ENCODE measurements around the gene CHST14. TPM values are rescaled to one million over a fixed set of nuclear protein-coding genes. Genes with fewer than 3 reads are reported as not detected.
A peak's percentile ranks its signal among the peaks of the same experiment; 100 is the strongest.

The CHST14 gene
- total RNA-seq, 1 donor from 2014 or later: 6.8 TPM

DNA sequence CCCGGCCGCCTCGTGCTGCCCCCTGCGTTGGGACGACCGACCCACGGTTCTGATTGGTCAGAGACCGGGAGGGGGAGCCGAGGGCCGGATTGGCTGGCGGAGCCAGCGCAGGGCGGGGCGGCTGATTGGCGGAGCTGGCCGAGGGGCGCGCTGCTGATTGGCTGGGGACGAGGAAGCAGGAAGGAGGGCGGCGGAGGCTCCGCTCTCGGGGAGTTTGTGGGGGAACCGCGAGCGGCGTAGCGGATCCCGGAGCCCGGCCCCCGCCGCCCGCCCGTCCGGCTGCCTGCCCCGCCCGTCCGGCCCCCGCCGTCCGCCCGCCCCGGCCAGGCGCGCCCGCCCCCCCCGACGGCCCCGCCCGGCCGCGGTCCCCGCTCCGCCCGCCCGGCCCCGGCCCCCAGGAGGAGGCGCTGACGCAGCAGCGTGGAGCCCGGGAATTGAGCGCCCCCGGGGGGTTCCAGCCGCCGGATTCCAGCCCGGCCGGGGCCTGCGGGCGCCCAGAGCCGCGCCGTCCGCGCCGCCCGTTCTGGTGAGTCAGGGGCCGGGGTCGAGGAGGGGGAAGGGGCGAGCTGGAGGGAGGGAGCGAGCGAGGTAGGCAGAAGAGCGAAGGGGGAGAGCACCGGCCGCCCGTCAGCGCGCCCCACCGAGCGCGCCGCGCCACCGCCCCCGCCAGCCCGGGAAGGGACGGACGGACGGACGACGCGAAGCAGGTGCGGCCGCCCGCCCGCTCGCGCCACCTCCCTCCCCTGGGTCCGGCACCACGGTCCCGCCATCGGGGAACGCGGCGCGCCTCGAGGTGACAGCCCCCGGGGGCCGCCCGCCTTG is 29.8 kb upstream of the CHST14 start, which contains the start of gene BAHD1:
Gene BAHD1, plus strand, starts transcription at position 211 of the 822 bp plus-strand sequence. CDS start 17,512 bp downstream, outside the sequence.
- H3K4me3 ChIP-seq (ENCODE audit: low read length in 3 of 3): peak within 1 kb of the TSS; percentile 71 to 75 (median 73)
- H3K36me3 ChIP-seq (ENCODE audit: control insufficient read depth in 3 of 3, insufficient read depth in 3 of 3, low read length in 3 of 3): no peaks in the 10 kb centered on the region
- H3K9ac ChIP-seq (ENCODE audit: low read depth in 1 of 3, low read length in 3 of 3): peak within 1 kb of the TSS; percentile 57 to 79 (median 71)
- peaks cover 15 to 42% (median 29%) of the 10 kb centered on the region in 3 donors for H3K4me1 ChIP-seq (ENCODE audit: control insufficient read depth in 3 of 3, insufficient read depth in 3 of 3, low read length in 3 of 3)
- no peak within 1 kb of the TSS for H3K27ac ChIP-seq (ENCODE audit: low read depth, low read length)
- H3K9me3 ChIP-seq (ENCODE audit: control insufficient read depth in 3 of 3, low read length in 3 of 3): no peaks in the 10 kb centered on the region
- peaks cover 26 to 29% (median 28%) of the 10 kb centered on the region in 3 donors for H3K27me3 ChIP-seq (ENCODE audit: control insufficient read depth in 3 of 3, insufficient read depth in 3 of 3, low read length in 3 of 3)

DNA sequence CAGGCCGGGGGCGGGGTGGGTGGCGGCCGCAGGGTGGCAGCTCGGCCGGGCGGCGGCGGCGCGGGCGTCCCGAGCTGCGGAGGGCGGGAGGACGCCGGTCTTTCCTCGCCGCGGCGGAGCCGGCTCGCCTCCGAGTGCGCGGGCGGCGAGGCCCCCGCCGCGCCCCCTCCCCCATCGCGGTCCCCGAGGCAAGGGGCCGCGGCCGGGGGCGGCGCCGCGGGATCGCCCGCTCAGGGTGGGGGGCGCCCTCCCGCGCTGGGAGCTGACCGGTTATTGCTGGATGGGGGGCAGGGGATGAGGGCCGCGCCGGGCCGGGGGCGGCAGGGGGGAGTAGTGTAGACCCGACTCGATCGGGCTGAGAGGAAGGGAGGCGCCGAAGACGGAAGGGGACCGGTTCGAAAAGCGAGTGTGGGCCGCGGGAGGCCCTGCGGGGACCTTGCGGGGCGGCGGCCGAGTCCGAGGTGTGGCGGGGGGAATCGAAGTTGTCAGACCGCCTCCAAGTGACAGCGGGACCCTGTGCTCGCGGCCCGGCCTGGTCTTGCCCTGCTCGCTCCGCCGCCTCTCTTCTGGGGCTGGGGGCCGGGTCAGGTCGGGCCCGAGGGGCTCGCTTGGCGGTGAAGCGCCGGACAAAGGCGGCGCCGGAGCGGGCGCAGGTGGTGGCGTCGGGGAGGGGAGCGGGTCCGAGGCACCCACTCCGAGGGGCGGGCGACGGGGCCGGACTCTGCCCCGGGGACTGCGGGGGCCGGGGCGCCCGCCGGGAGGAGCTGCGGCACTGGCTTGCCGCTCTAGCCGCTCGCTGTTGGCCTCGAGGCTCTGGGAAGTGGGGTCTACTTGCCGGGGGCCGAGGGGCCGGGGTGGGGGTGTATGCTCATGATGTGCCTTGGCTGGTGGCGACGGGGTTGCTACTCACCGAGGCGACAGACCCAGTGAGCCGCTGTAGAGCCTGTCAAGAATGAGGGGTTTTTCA is 28.9 kb upstream of the CHST14 start:
- H3K4me3 ChIP-seq (ENCODE audit: low read length in 3 of 3): peak overlapping the region; percentile 43 to 71 (median 70)
- peaks cover 8 to 36% (median 20%) of the 10 kb centered on the region in 3 donors for H3K4me1 ChIP-seq (ENCODE audit: control insufficient read depth in 3 of 3, insufficient read depth in 3 of 3, low read length in 3 of 3)
- no peaks in the 10 kb centered on the region for H3K36me3 ChIP-seq (ENCODE audit: control insufficient read depth in 3 of 3, insufficient read depth in 3 of 3, low read length in 3 of 3)

DNA sequence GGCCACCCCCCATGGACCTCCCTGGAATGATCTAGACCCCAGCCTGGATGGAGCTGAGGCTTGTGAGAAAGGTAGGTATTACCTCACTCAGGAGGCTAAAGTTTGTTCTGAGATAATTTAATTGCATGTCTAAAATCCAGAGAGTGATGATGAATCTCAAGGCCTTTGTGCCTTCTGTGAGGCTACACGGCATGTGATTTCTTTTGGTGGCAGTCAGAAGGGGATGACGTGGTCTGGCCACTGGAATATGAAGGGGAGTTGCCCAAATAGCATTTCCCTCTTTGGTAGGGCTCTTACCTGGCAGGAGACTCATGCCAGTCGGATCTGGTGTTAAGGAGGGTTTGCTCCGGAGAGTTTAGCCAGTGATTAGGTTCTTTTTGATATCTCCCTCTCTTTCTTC is 27.5 kb upstream of the CHST14 start:
- Histone ChIP-seq H3K27ac (ENCODE audit: low read depth, low read length) (no peak overlapping the region), H3K27me3 (ENCODE audit: control insufficient read depth in 3 of 3, insufficient read depth in 3 of 3, low read length in 3 of 3) (peaks cover 4 to 7% (median 6%) of the 10 kb centered on the region in 3 donors), H3K36me3 (ENCODE audit: control insufficient read depth in 3 of 3, insufficient read depth in 3 of 3, low read length in 3 of 3) (no peaks in the 10 kb centered on the region), H3K4me3 (ENCODE audit: low read length in 3 of 3) (no peak overlapping the region), H3K9ac (ENCODE audit: low read depth in 1 of 3, low read length in 3 of 3) (peak overlapping the region in 2 of 3 donors; percentile 16 to 32), H3K9me3 (ENCODE audit: control insufficient read depth in 3 of 3, low read length in 3 of 3) (no peaks in the 10 kb centered on the region), H3K4me1 (ENCODE audit: control insufficient read depth in 3 of 3, insufficient read depth in 3 of 3, low read length in 3 of 3) (peaks cover 4 to 34% (median 18%) of the 10 kb centered on the region in 3 donors)

More for the DNA sequence above, 28.9 kb upstream of the CHST14 start:
- Histone ChIP-seq H3K9ac (ENCODE audit: low read depth in 1 of 3, low read length in 3 of 3) (peak overlapping the region; percentile 57 to 79 (median 71)), H3K9me3 (ENCODE audit: control insufficient read depth in 3 of 3, low read length in 3 of 3) (no peaks in the 10 kb centered on the region), H3K27ac (ENCODE audit: low read depth, low read length) (no peak overlapping the region), H3K27me3 (ENCODE audit: control insufficient read depth in 3 of 3, insufficient read depth in 3 of 3, low read length in 3 of 3) (peaks cover 17 to 20% (median 20%) of the 10 kb centered on the region in 3 donors)

DNA sequence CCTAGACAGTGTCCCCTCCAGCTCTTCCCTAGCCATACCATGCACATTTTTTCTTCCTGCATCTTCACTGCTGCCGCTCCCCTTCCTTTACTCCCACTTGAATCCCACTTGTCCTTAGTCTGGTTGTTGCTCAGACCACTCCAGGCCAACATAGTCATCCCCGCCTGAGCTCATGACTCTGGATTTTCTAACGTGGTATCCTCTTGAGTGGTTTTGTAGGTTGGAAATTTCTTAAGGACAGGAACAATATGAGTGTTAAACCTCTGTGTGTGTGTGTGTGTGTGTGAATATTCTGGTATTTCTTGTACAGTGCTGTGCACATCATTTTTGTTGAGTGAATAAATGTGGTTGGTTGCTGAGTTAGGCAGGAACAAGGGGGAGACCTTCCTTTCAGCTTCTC is 26.9 kb upstream of the CHST14 start:
- Histone ChIP-seq H3K27me3 (ENCODE audit: control insufficient read depth in 3 of 3, insufficient read depth in 3 of 3, low read length in 3 of 3) (peaks cover 0 to 2% (median 2%) of the 10 kb centered on the region in 3 donors), H3K27ac (ENCODE audit: low read depth, low read length) (no peak overlapping the region), H3K9ac (ENCODE audit: low read depth in 1 of 3, low read length in 3 of 3) (no peak overlapping the region), H3K36me3 (ENCODE audit: control insufficient read depth in 3 of 3, insufficient read depth in 3 of 3, low read length in 3 of 3) (no peaks in the 10 kb centered on the region), H3K4me3 (ENCODE audit: low read length in 3 of 3) (no peak overlapping the region), H3K4me1 (ENCODE audit: control insufficient read depth in 3 of 3, insufficient read depth in 3 of 3, low read length in 3 of 3) (peaks cover 4 to 34% (median 18%) of the 10 kb centered on the region in 3 donors), H3K9me3 (ENCODE audit: control insufficient read depth in 3 of 3, low read length in 3 of 3) (no peaks in the 10 kb centered on the region)

DNA sequence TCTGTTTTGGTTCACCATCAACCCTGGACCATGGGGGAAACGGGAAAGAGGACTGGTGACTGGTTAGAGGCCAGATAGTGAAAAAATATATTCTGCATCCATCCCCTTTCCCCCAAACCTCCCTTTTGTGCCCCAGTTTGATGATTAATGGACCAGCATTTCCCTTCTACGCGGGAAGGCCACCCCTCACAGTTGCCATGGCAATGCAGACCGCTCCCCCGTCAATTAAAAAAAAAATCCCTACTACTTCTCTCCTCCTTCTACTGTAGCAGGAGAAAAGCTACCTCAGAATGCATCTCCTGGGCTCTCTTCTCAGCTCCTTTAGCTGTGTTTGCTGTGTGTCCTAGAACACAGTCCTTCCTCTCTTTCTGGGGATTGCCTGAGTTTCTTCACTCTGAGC is 26.0 kb upstream of the CHST14 start:
- Histone ChIP-seq H3K27me3 (ENCODE audit: control insufficient read depth in 3 of 3, insufficient read depth in 3 of 3, low read length in 3 of 3) (no peaks in the 10 kb centered on the region), H3K9me3 (ENCODE audit: control insufficient read depth in 3 of 3, low read length in 3 of 3) (no peaks in the 10 kb centered on the region), H3K4me1 (ENCODE audit: control insufficient read depth in 3 of 3, insufficient read depth in 3 of 3, low read length in 3 of 3) (peaks cover 4 to 31% (median 15%) of the 10 kb centered on the region in 3 donors), H3K9ac (ENCODE audit: low read depth in 1 of 3, low read length in 3 of 3) (no peak overlapping the region), H3K4me3 (ENCODE audit: low read length in 3 of 3) (no peak overlapping the region), H3K36me3 (ENCODE audit: control insufficient read depth in 3 of 3, insufficient read depth in 3 of 3, low read length in 3 of 3) (no peaks in the 10 kb centered on the region), H3K27ac (ENCODE audit: low read depth, low read length) (no peak overlapping the region)

DNA sequence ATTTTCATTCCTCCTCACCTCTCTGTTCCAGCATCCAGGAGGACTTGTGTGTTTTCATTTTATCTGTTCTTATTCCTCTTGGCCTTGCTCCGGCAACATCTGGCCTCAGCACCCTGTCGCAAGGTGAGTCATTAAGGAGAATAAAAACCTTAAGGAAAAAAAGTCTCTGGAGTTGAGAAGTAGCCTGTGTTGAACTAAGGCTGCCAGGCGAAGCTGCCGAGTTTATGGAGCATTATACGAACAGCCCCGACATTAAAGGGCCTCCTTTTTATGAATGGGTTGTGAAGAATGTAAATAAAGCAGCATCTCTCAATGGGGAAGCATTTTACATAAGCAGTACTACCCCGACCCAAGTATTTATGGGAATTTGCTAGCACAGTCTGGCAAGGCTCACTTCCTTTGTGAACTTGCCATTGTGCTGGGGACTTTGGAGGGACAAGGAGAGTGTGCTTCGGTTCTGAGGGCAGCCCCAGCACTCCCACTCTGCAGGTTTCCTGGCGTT is 25.3 kb upstream of the CHST14 start:
- no peaks in the 10 kb centered on the region for H3K27me3 ChIP-seq (ENCODE audit: control insufficient read depth in 3 of 3, insufficient read depth in 3 of 3, low read length in 3 of 3)
- H3K36me3 ChIP-seq (ENCODE audit: control insufficient read depth in 3 of 3, insufficient read depth in 3 of 3, low read length in 3 of 3): peaks cover 0 to 3% (median 0%) of the 10 kb centered on the region in 3 donors
- peak overlapping the region; percentile 36 for H3K27ac ChIP-seq (ENCODE audit: low read depth, low read length)
- no peaks in the 10 kb centered on the region for H3K9me3 ChIP-seq (ENCODE audit: control insufficient read depth in 3 of 3, low read length in 3 of 3)
- H3K4me1 ChIP-seq (ENCODE audit: control insufficient read depth in 3 of 3, insufficient read depth in 3 of 3, low read length in 3 of 3): peaks cover 4 to 25% (median 10%) of the 10 kb centered on the region in 3 donors
- peak overlapping the region in 1 of 3 donors; percentile 5 for H3K9ac ChIP-seq (ENCODE audit: low read depth in 1 of 3, low read length in 3 of 3)
- H3K4me3 ChIP-seq (ENCODE audit: low read length in 3 of 3): no peak overlapping the region

DNA sequence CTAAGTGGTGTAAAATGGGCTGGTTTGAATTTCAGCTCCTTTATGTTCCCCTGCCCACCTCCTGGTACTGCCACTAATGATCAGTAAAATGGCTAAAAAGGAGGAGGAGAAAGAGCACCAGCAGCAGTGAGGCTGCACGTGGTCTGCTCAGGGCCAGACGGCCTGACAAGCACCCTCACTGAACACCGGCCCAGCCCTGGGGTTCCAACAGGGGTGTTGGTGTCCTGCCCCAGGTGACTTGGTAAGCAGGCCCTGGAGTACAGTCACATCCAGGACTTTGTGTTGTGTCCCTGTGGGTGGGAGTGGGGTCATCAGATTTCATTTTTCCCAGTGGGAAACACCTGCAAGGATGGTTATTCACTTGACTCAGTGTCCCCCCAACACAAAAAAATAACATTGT is 24.6 kb upstream of the CHST14 start:
- Histone ChIP-seq H3K36me3 (ENCODE audit: control insufficient read depth in 3 of 3, insufficient read depth in 3 of 3, low read length in 3 of 3) (peaks cover 0 to 3% (median 0%) of the 10 kb centered on the region in 3 donors), H3K27me3 (ENCODE audit: control insufficient read depth in 3 of 3, insufficient read depth in 3 of 3, low read length in 3 of 3) (no peaks in the 10 kb centered on the region), H3K27ac (ENCODE audit: low read depth, low read length) (no peak overlapping the region), H3K9me3 (ENCODE audit: control insufficient read depth in 3 of 3, low read length in 3 of 3) (no peaks in the 10 kb centered on the region), H3K4me1 (ENCODE audit: control insufficient read depth in 3 of 3, insufficient read depth in 3 of 3, low read length in 3 of 3) (peaks cover 4 to 25% (median 10%) of the 10 kb centered on the region in 3 donors), H3K9ac (ENCODE audit: low read depth in 1 of 3, low read length in 3 of 3) (no peak overlapping the region), H3K4me3 (ENCODE audit: low read length in 3 of 3) (no peak overlapping the region)

DNA sequence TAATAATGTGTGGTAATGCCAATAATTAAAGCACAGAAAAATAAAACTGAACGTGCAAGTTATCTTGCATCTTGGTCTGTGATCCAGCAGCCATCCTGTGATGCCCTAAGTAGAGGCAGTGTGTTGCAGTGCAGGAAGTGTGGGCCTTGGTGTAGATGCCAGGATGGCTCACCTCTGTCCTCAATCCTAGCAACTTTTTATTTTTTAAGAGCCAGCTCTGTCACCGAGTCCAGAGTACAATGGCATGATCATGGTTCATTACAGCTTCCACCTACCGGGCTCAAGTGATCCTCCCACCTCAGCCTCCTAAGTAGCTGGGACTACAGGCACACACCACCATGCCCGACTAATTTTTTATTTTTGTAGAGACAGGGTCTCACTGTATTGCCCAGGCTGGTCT is 22.4 kb upstream of the CHST14 start:
- Histone ChIP-seq H3K4me3 (ENCODE audit: low read length in 3 of 3) (no peak overlapping the region), H3K36me3 (ENCODE audit: control insufficient read depth in 3 of 3, insufficient read depth in 3 of 3, low read length in 3 of 3) (peaks cover 0 to 3% (median 0%) of the 10 kb centered on the region in 3 donors), H3K27me3 (ENCODE audit: control insufficient read depth in 3 of 3, insufficient read depth in 3 of 3, low read length in 3 of 3) (no peaks in the 10 kb centered on the region), H3K27ac (ENCODE audit: low read depth, low read length) (no peak overlapping the region), H3K4me1 (ENCODE audit: control insufficient read depth in 3 of 3, insufficient read depth in 3 of 3, low read length in 3 of 3) (peaks cover 0 to 23% (median 6%) of the 10 kb centered on the region in 3 donors), H3K9ac (ENCODE audit: low read depth in 1 of 3, low read length in 3 of 3) (no peak overlapping the region), H3K9me3 (ENCODE audit: control insufficient read depth in 3 of 3, low read length in 3 of 3) (no peaks in the 10 kb centered on the region)

DNA sequence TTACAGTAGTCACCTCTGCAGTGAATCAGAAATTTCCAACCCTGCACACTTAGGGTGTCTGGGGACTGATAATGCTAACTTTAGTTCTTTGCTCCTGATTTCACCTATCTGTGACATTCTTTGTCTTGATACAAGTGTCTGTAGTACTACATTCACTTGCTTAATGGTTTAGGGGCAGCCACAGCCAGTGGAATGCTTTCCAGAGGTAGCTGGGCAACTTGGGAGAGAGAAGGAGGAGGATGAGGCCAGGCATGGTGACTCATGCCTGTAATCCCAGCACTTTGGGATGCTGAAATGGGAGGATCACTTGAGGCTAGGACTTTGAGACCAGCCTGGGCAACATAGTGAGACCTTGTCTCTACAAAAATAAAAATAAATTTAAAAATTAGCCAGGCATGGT is 21.5 kb upstream of the CHST14 start:
- Histone ChIP-seq H3K27me3 (ENCODE audit: control insufficient read depth in 3 of 3, insufficient read depth in 3 of 3, low read length in 3 of 3) (no peaks in the 10 kb centered on the region), H3K9me3 (ENCODE audit: control insufficient read depth in 3 of 3, low read length in 3 of 3) (no peaks in the 10 kb centered on the region), H3K4me1 (ENCODE audit: control insufficient read depth in 3 of 3, insufficient read depth in 3 of 3, low read length in 3 of 3) (peaks cover 0 to 17% (median 3%) of the 10 kb centered on the region in 3 donors), H3K4me3 (ENCODE audit: low read length in 3 of 3) (no peak overlapping the region), H3K27ac (ENCODE audit: low read depth, low read length) (no peak overlapping the region), H3K36me3 (ENCODE audit: control insufficient read depth in 3 of 3, insufficient read depth in 3 of 3, low read length in 3 of 3) (peaks cover 0 to 3% (median 0%) of the 10 kb centered on the region in 3 donors), H3K9ac (ENCODE audit: low read depth in 1 of 3, low read length in 3 of 3) (no peak overlapping the region)

Data from skeletal muscle tissue (tissue), 4 donors.